ENCODE measurements around the gene PDE6D. TPM values are rescaled to one million over a fixed set of nuclear protein-coding genes. Genes with fewer than 3 reads are reported as not detected.

PDE6D gene
- total RNA-seq, 1 donor = 19.2 TPM

DNA sequence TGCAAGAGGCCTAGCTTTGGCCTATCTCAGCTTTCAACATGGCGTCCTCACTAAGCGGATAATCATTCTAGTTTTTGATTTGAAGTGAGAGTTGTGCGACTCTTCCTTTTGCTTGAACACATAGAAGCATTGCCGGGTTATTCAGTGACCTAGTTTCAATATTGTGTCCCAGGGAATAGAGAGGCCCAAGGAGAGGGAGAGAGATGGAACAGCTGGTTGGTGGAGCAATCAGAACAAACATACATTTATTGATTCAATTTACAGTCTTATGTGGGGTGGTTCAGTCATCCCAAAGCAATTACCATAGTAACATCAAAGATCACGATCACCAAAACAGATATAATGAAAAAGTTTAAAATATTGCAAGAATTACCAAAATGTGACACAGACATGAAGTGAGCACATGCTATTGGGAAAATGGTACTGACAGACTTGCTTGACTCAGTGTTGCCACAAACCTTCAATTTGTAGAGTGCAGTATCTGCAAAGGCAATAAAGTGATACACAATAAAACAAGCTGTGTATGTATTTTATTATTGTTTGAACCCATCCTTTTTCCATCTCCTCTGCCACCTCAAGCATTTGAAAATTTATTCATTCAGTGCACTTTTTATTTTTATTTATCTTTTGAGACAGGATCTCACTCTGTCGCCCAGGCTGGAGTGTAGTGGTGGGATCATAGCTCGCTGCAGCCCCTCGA is 35.4 kb upstream of the PDE6D start:
- Histone ChIP-seq H3K27me3 (ENCODE audit: insufficient read depth, low read length) (no peaks in the 10 kb centered on the region), H2AFZ (ENCODE audit: low read length) (no peak overlapping the region), H3K9me3 (ENCODE audit: low read depth, low read length) (no peaks in the 10 kb centered on the region), H3K4me3 (ENCODE audit: insufficient read depth, low read length) (no peak overlapping the region), H3K36me3 (ENCODE audit: insufficient read depth, low read length) (peaks cover 9% of the 10 kb centered on the region), H3K4me2 (ENCODE audit: insufficient read depth, low read length) (no peak overlapping the region), H4K20me1 (ENCODE audit: insufficient read depth, low read length) (no peaks in the 10 kb centered on the region), H3K79me2 (ENCODE audit: insufficient read depth, low read length) (no peaks in the 10 kb centered on the region), H3K27ac (ENCODE audit: low read depth, low read length) (no peak overlapping the region), H3K4me1 (ENCODE audit: insufficient read depth, low read length) (no peaks in the 10 kb centered on the region)
- no peak for DNase-seq (ENCODE audit: insufficient read length, low spot score, missing footprints)
- TF ChIP-seq, protein P1, sequence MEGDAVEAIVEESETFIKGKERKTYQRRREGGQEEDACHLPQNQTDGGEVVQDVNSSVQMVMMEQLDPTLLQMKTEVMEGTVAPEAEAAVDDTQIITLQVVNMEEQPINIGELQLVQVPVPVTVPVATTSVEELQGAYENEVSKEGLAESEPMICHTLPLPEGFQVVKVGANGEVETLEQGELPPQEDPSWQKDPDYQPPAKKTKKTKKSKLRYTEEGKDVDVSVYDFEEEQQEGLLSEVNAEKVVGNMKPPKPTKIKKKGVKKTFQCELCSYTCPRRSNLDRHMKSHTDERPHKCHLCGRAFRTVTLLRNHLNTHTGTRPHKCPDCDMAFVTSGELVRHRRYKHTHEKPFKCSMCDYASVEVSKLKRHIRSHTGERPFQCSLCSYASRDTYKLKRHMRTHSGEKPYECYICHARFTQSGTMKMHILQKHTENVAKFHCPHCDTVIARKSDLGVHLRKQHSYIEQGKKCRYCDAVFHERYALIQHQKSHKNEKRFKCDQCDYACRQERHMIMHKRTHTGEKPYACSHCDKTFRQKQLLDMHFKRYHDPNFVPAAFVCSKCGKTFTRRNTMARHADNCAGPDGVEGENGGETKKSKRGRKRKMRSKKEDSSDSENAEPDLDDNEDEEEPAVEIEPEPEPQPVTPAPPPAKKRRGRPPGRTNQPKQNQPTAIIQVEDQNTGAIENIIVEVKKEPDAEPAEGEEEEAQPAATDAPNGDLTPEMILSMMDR (IDR thresholded peaks at IDR 0.05; ENCODE audit: extremely low read depth, low read depth, low read length) = no peak

GRCh38 chr2:231810905-231811304 is 29.8 kb upstream of the PDE6D start:
- Histone ChIP-seq H2AFZ (ENCODE audit: low read length) (no peak overlapping the region), H3K4me3 (ENCODE audit: insufficient read depth, low read length) (no peak overlapping the region), H4K20me1 (ENCODE audit: insufficient read depth, low read length) (peaks cover 15% of the 10 kb centered on the region), H3K4me2 (ENCODE audit: insufficient read depth, low read length) (peak overlapping the region; percentile 8), H3K36me3 (ENCODE audit: insufficient read depth, low read length) (peaks cover 32% of the 10 kb centered on the region), H3K27ac (ENCODE audit: low read depth, low read length) (no peak overlapping the region), H3K27me3 (ENCODE audit: insufficient read depth, low read length) (no peaks in the 10 kb centered on the region), H3K4me1 (ENCODE audit: insufficient read depth, low read length) (peaks cover 8% of the 10 kb centered on the region), H3K79me2 (ENCODE audit: insufficient read depth, low read length) (peaks cover under 1% of the 10 kb centered on the region), H3K9me3 (ENCODE audit: low read depth, low read length) (no peaks in the 10 kb centered on the region)
- TF ChIP-seq, protein P1 (IDR thresholded peaks at IDR 0.05; ENCODE audit: extremely low read depth, low read depth, low read length) = no peak
- DNase-seq (ENCODE audit: insufficient read length, low spot score, missing footprints) = peak; percentile 87

GRCh38 chr2:231807020-231807419 is 25.9 kb upstream of the PDE6D start:
- TF ChIP-seq, protein P1 (IDR thresholded peaks at IDR 0.05; ENCODE audit: extremely low read depth, low read depth, low read length) = no peak
- Histone ChIP-seq H3K4me1 (ENCODE audit: insufficient read depth, low read length) (peaks cover 8% of the 10 kb centered on the region), H3K36me3 (ENCODE audit: insufficient read depth, low read length) (peaks cover 41% of the 10 kb centered on the region), H3K9me3 (ENCODE audit: low read depth, low read length) (no peaks in the 10 kb centered on the region), H3K4me3 (ENCODE audit: insufficient read depth, low read length) (no peak overlapping the region), H4K20me1 (ENCODE audit: insufficient read depth, low read length) (peaks cover 30% of the 10 kb centered on the region), H3K79me2 (ENCODE audit: insufficient read depth, low read length) (peaks cover 17% of the 10 kb centered on the region), H3K4me2 (ENCODE audit: insufficient read depth, low read length) (no peak overlapping the region), H3K27ac (ENCODE audit: low read depth, low read length) (no peak overlapping the region), H3K27me3 (ENCODE audit: insufficient read depth, low read length) (no peaks in the 10 kb centered on the region), H2AFZ (ENCODE audit: low read length) (no peak overlapping the region)
- no peak for DNase-seq (ENCODE audit: insufficient read length, low spot score, missing footprints)

DNA sequence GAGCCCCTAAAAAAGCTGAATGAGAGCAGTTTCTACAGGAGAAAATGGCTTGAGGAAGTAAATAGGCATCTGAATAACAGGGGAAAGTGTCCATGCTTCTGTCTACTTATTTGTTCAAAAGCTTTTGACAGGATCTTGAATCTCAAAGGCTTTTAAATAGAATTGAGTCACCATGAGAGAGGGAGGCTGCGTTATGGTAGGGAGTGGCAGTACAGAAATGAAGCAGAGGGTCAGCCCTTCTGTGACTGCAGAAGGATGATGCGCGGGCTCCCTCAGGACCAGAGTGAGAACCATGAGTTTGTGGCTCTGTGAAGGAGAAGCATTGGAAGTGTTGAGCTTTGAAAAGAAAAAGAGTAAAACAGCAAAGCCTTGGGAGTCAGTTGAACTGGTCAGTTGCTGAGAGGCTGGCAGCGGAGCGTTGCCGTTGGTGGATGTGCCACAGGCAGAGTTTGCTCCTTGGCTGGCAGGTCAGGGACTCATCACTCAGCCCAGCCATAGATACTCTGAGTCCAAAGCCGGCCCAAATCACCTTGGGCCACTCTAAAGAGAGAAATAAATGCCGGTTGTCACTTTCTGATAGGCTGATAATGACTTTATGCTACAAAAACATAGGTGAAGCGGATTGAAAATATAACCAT is 22.5 kb upstream of the PDE6D start:
- TF ChIP-seq, protein P1 (IDR thresholded peaks at IDR 0.05; ENCODE audit: extremely low read depth, low read depth, low read length) = no peak
- Histone ChIP-seq H3K4me2 (ENCODE audit: insufficient read depth, low read length) (no peak overlapping the region), H3K4me1 (ENCODE audit: insufficient read depth, low read length) (no peaks in the 10 kb centered on the region), H2AFZ (ENCODE audit: low read length) (no peak overlapping the region), H3K36me3 (ENCODE audit: insufficient read depth, low read length) (peaks cover 46% of the 10 kb centered on the region), H3K9me3 (ENCODE audit: low read depth, low read length) (no peaks in the 10 kb centered on the region), H3K79me2 (ENCODE audit: insufficient read depth, low read length) (peaks cover 21% of the 10 kb centered on the region), H3K27me3 (ENCODE audit: insufficient read depth, low read length) (no peaks in the 10 kb centered on the region), H3K27ac (ENCODE audit: low read depth, low read length) (no peak overlapping the region), H4K20me1 (ENCODE audit: insufficient read depth, low read length) (peaks cover 32% of the 10 kb centered on the region), H3K4me3 (ENCODE audit: insufficient read depth, low read length) (no peak overlapping the region)
- DNase-seq (ENCODE audit: insufficient read length, low spot score, missing footprints) = no peak
